IMR-90 (cell line): ENCODE results near the gene KMT2E. TPM values are rescaled to one million over a fixed set of nuclear protein-coding genes. Genes with fewer than 3 reads are reported as not detected.

ENCODE experiments used
- ATAC-seq: fragments of 200-7000 bp; cut with Tn5 transposase; 2 replicates; pipeline ENCODE4 v1.9.1; 2020; ENCODE audit warnings: low read depth, mild to moderate bottlenecking, moderate library complexity
- BruUV-seq: library from RNA; stranded (reverse); fragments of 400-500 nt; replicated peaks from 2 replicates; lab custom pipeline; 2021; lab: Mats Ljungman, UMichigan
- CTCF ChIA-PET: fragments of 300-600 bp; formaldehyde crosslinking; extraction: SDS; loops from one replicate; lab custom pipeline; 2021; ENCODE audit warnings: antibody characterized with exemption; lab: Yijun Ruan, JAX
- POLR2A ChIA-PET: fragments of 300-600 bp; sonication (Branson Sonifier 250); formaldehyde crosslinking; loops from one replicate; lab custom pipeline; 2022; ENCODE audit warnings: antibody characterized with exemption; ENCODE audit not compliant: unreplicated experiment; lab: Charles Lee
- DNase-seq: peaks from one replicate; pipeline ENCODE4 v3.0.0; 2013
- H2AFZ ChIP-seq: replicated peaks from 2 replicates; pipeline ENCODE3; 2013; ENCODE audit warnings: low read length, mild to moderate bottlenecking; ENCODE audit not compliant: poor library complexity
- H2AK5ac ChIP-seq: 2 replicates; pipeline ENCODE4 v1.6.1; 2013; ENCODE audit warnings: low read depth, low read length, inconsistent platforms
- H2AK9ac ChIP-seq: replicated peaks from 2 replicates; pipeline ENCODE3; 2013; ENCODE audit warnings: mild to moderate bottlenecking, low read depth, low read length, moderate library complexity; ENCODE audit not compliant: poor library complexity
- H2BK120ac ChIP-seq: 2 replicates; pipeline ENCODE4 v1.6.1; 2013; ENCODE audit warnings: low read depth, low read length, inconsistent platforms
- H2BK15ac ChIP-seq: 3 replicates; pipeline ENCODE4 v1.6.1; 2013; ENCODE audit warnings: low read depth, low read length, inconsistent platforms
- H2BK20ac ChIP-seq: 2 replicates; pipeline ENCODE4 v1.6.1; 2013; ENCODE audit warnings: low read depth, mild to moderate bottlenecking, inconsistent platforms, low read length, moderate library complexity
- H2BK5ac ChIP-seq: 2 replicates; pipeline ENCODE4 v1.6.1; 2013; ENCODE audit warnings: mild to moderate bottlenecking, low read depth, low read length, inconsistent platforms; ENCODE audit not compliant: poor library complexity, severe bottlenecking
- H3K14ac ChIP-seq: replicated peaks from 2 replicates; pipeline ENCODE4 v1.6.1; 2013; ENCODE audit warnings: low read depth, low read length, inconsistent platforms
- H3K18ac ChIP-seq: 2 replicates; pipeline ENCODE4 v1.6.1; 2013; ENCODE audit warnings: low read depth, low read length, control low read depth
- H3K23ac ChIP-seq: 2 replicates; pipeline ENCODE4 v1.6.1; 2013; ENCODE audit warnings: low read depth, low read length, inconsistent platforms
- H3K27ac ChIP-seq: 2 replicates; pipeline ENCODE4 v1.5.1; 2013; ENCODE audit warnings: mild to moderate bottlenecking, control low read depth, low read length; ENCODE audit not compliant: insufficient read depth
- H3K27me3 ChIP-seq: 2 replicates; pipeline ENCODE4 v1.6.1; 2013; ENCODE audit warnings: low read length; ENCODE audit not compliant: control insufficient read depth, insufficient read depth
- H3K36me3 ChIP-seq: 2 replicates; pipeline ENCODE4 v1.6.1; 2013; ENCODE audit warnings: low read length, mixed read lengths; ENCODE audit not compliant: control insufficient read depth, insufficient read depth
- H3K4ac ChIP-seq: 2 replicates; pipeline ENCODE4 v1.6.1; 2013; ENCODE audit warnings: low read depth, low read length, inconsistent platforms
- H3K4me1 ChIP-seq: 2 replicates; pipeline ENCODE4 v1.6.1; 2013; ENCODE audit warnings: low read length, mixed read lengths; ENCODE audit not compliant: control insufficient read depth, insufficient read depth
- H3K4me2 ChIP-seq: 2 replicates; pipeline ENCODE4 v1.6.1; 2013; ENCODE audit warnings: low read depth, mild to moderate bottlenecking, control low read depth, low read length, moderate library complexity
- H3K4me3 ChIP-seq: 2 replicates; pipeline ENCODE4 v1.5.1; 2013; ENCODE audit warnings: low read depth, mild to moderate bottlenecking, control low read depth, low read length, moderate library complexity; ENCODE audit not compliant: insufficient read depth
- H3K56ac ChIP-seq: 2 replicates; pipeline ENCODE4 v1.6.1; 2013; ENCODE audit warnings: low read length, inconsistent platforms; ENCODE audit not compliant: insufficient read depth; ENCODE audit errors: extremely low read depth
- H3K79me1 ChIP-seq, 2 experiments: 2 replicates each; pipeline ENCODE4 v1.6.1; 2013; ENCODE audit warnings: low read length in 2 of 2, inconsistent platforms in 1 of 2, low read depth in 1 of 2
- H3K9ac ChIP-seq: 2 replicates; pipeline ENCODE4 v1.6.1; 2013; ENCODE audit warnings: low read depth, low read length, control low read depth
- H3K9me1 ChIP-seq: 2 replicates; pipeline ENCODE4 v1.6.1; 2013; ENCODE audit warnings: low read length, inconsistent platforms; ENCODE audit not compliant: insufficient read depth
- H3K9me3 ChIP-seq: 2 replicates; pipeline ENCODE4 v1.6.1; 2013; ENCODE audit warnings: low read length; ENCODE audit not compliant: control insufficient read depth, insufficient read depth
- H4K20me1 ChIP-seq: 2 replicates; pipeline ENCODE4 v1.6.1; 2013; ENCODE audit warnings: low read length, inconsistent platforms; ENCODE audit not compliant: insufficient read depth
- H4K5ac ChIP-seq: 2 replicates; pipeline ENCODE4 v1.6.1; 2013; ENCODE audit warnings: mild to moderate bottlenecking, low read depth, low read length, control low read depth
- H4K8ac ChIP-seq, 2 experiments: 2 replicates each; pipeline ENCODE4 v1.6.1; 2013; ENCODE audit warnings: low read depth in 2 of 2, low read length in 2 of 2, control low read depth in 1 of 2, inconsistent platforms in 1 of 2
- H4K91ac ChIP-seq: 2 replicates; pipeline ENCODE4 v1.6.1; 2013; ENCODE audit warnings: low read depth, low read length, inconsistent platforms; ENCODE audit not compliant: insufficient read depth
- FOS ChIP-seq: fragments of 150-350 bp; IDR thresholded peaks from 2 replicates; pipeline ENCODE4 v1.6.1; 2016; ENCODE audit warnings: low read depth, low read length
- MAFK ChIP-seq: IDR thresholded peaks from 2 replicates; pipeline ENCODE4 v1.6.1; 2012; ENCODE audit warnings: low read depth, low read length, improper control_type of control experiment
- NFE2L2 ChIP-seq: fragments of 150-350 bp; IDR thresholded peaks from 2 replicates; pipeline ENCODE4 v1.6.1; 2016; ENCODE audit warnings: low read depth, mild to moderate bottlenecking, low read length
- POLR2A ChIP-seq: IDR thresholded peaks from 2 replicates; pipeline ENCODE4 v1.6.1; 2012; ENCODE audit warnings: mild to moderate bottlenecking, low read depth, low read length
- RAD21 ChIP-seq: IDR thresholded peaks from 2 replicates; pipeline ENCODE4 v1.6.1; 2012; ENCODE audit warnings: low read length, improper control_type of control experiment
- RFX5 ChIP-seq: IDR thresholded peaks from 2 replicates; pipeline ENCODE4 v1.8.0; 2012; ENCODE audit warnings: low read depth, mild to moderate bottlenecking, low read length, moderate library complexity
- SMC3 ChIP-seq: fragments of 150-350 bp; IDR thresholded peaks from 2 replicates; pipeline ENCODE4 v1.6.1; 2016; ENCODE audit warnings: low read depth, mild to moderate bottlenecking, antibody characterized with exemption, low read length, moderate library complexity
- WGBS, 2 experiments: methylation state at CpG; one replicate each; pipeline versions ENCODE4 v1.1.5 to v1.1.7; 2013; ENCODE audit warnings: missing lambda C conversion rate in 2 of 2; ENCODE audit not compliant: insufficient read length in 1 of 2; ENCODE audit errors: extremely low coverage in 2 of 2; 5-methylcytosine and 5-hydroxymethylcytosine counted together
- dilution Hi-C: fragments of 300-500 bp; cut with HindIII; formaldehyde crosslinking; loops from one replicate; pipeline ENCODE4 v1.14.3; 2018; ENCODE audit warnings: low sequenced_read_pairs; ENCODE audit not compliant: unreplicated experiment
- in situ Hi-C: fragments of 300-500 bp; cut with MboI; formaldehyde crosslinking; loops from 3 replicates; pipeline ENCODE4 v1.14.3; 2019; ENCODE audit warnings: low sequenced_read_pairs, inconsistent platforms, mixed read lengths
- intact Hi-C: fragments of 100-400 bp; cut with micrococcal nuclease; formaldehyde crosslinking; loops from 2 replicates; pipeline ENCODE4 v1.10.0; 2022
- polyA plus RNA-seq, 3 experiments: library from polyadenylated mRNA; depleted of rRNA; stranded (reverse); fragments of >200 nt; gene quantifications; 2 replicates each; pipeline ENCODE4 v1.2.3, GENCODE V29; 2012; ENCODE audit warnings: low replicate concordance in 1 of 3
- total RNA-seq: library from RNA; depleted of rRNA; stranded (reverse); fragments of >200 nt; gene quantifications from 2 replicates; pipeline ENCODE4 v1.2.3, GENCODE V29; 2012

KMT2E gene
- total and polyA plus RNA-seq, 2 of the 4 experiments (the other 2 are of a cell fraction): 16.8 to 79.2 TPM

DNA sequence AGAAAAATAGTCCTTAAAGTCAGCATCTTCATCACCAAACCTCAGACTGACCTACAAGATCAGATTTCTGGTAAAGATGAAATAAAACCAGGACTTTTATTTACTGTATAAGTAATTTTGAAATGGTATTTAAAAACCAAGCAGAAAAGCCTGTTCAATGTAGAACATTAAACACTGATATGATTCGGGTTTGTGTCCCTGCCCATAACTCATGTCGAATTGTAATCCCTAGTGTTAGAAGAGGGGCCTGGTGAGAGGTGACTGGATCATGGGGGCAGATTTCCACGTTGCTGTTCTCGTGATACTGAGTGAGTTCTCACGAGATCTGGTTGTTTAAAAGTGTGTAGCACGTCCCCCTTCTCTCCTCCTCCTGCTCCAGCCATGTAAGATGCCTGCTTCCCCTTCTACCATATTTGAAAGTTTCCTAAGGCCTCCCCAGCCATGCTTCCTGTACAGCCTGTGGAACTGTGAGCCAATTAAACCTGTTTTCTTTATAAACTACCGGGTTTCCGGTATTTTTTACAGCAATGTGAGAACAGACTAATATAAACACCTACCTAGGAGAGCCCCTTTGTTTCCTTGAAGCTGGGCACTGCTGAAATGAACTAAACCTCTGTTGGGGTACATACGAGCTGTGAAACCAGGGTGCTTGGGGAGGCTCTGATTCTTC, 120.1 kb downstream of the KMT2E start:
- H3K4me2 ChIP-seq: no peak overlapping the region
- no TSS peak for BruUV-seq
- no peak for DNase-seq

More for the DNA sequence above, 120.1 kb downstream of the KMT2E start:
- Histone ChIP-seq H2BK5ac (no peak overlapping the region), H2BK120ac (no peak overlapping the region), H3K27ac (no peak overlapping the region), H3K9me3 (no peaks in the 10 kb centered on the region), H4K91ac (no peak overlapping the region), H3K56ac (no peak overlapping the region), H3K9ac (no peak overlapping the region), H2AFZ (no peak overlapping the region), H2BK20ac (no peak overlapping the region), H3K4me1 (peaks cover 6% of the 10 kb centered on the region), H4K5ac (no peak overlapping the region), H3K36me3 (peaks cover 20% of the 10 kb centered on the region), H3K9me1 (peaks cover 13% of the 10 kb centered on the region), H3K4ac (no peak overlapping the region), H3K79me1 (peaks cover 32 to 73% of the 10 kb centered on the region in 2 experiments), H3K4me3 (no peak overlapping the region), H4K8ac (no peak overlapping the region), H2AK9ac (no peak overlapping the region), H2BK15ac (no peak overlapping the region), H3K18ac (no peak overlapping the region), H3K23ac (no peak overlapping the region), H3K27me3 (no peaks in the 10 kb centered on the region), H4K20me1 (peaks cover 18% of the 10 kb centered on the region; the same call in 1 of the 2 replicates), H2AK5ac (no peak overlapping the region), H3K14ac (no peak overlapping the region)
- CTCF ChIA-PET: no interaction called here
- WGBS, 2 experiments: no CpG with 5 or more reads among the region's 9 CpGs
- in situ Hi-C loops (loop anchor here (25.0 kb wide), 1 partner anchor 203 kb away; no protein-coding TSS in a partner anchor), dilution Hi-C loops (no loop called here), intact Hi-C loops (no loop called here)
- POLR2A ChIA-PET: interaction anchor here (0.6 kb wide), 1 partner anchor 513 kb away, joined by 3 read pairs; no protein-coding TSS in a partner anchor
- no peak for ATAC-seq
- TF ChIP-seq SMC3 (no peak), FOS (no peak), MAFK (no peak), RFX5 (no peak), NFE2L2 (no peak), RAD21 (no peak), POLR2A (no peak)
